HFFc6 (cell line): ENCODE measurements around the gene SUOX. TPM values are rescaled to one million over a fixed set of nuclear protein-coding genes. Genes with fewer than 3 reads are reported as not detected.

Experiments
- DNase-seq: peaks from one replicate; pipeline ENCODE4 v3.0.0-alpha.2; 2018
- H3K27ac Mint-ChIP-seq: 2 replicates; pipeline ENCODE4 v1.8.0; 2020; ENCODE audit warnings: mild to moderate bottlenecking, mixed read lengths
- H3K27me3 Mint-ChIP-seq: 2 replicates; pipeline ENCODE4 v1.8.0; 2021; ENCODE audit warnings: mild to moderate bottlenecking, moderate library complexity, mixed read lengths; ENCODE audit not compliant: insufficient read depth
- H3K36me3 Mint-ChIP-seq: 2 replicates; pipeline ENCODE4 v1.8.0; 2021; ENCODE audit warnings: low read depth, mixed read lengths
- H3K4me1 Mint-ChIP-seq: 2 replicates; pipeline ENCODE4 v1.8.0; 2020; ENCODE audit warnings: low read depth, mixed read lengths
- H3K4me3 Mint-ChIP-seq: 2 replicates; pipeline ENCODE4 v1.8.0; 2020; ENCODE audit warnings: mild to moderate bottlenecking, moderate library complexity, mixed read lengths
- H3K9me3 Mint-ChIP-seq: 2 replicates; pipeline ENCODE4 v1.8.0; 2020; ENCODE audit warnings: mild to moderate bottlenecking, mixed read lengths
- long read RNA-seq: library from polyadenylated mRNA; unstranded; transcript quantifications from one replicate; pipeline ENCODE4 v2.0.0, GENCODE V29; 2019
- total RNA-seq, 6 experiments: library from RNA; stranded (reverse); fragmentation: NEBNext Ultra II Directional; extraction: Animal tissue kit (Norgen Biotek cat#: 25700); gene quantifications; 2 replicates in 1 of 6; 3 replicates in 5 of 6; pipeline ENCODE4 v1.2.3, GENCODE V29; 2021
- TF ChIP-seq, protein P1 (sequence below): fragments of 200-600 bp; sonication (generic); IDR thresholded peaks from 2 replicates; pipeline ENCODE4 v1.5.0; 2021; ENCODE audit warnings: antibody characterized with exemption, mild to moderate bottlenecking

Gene SUOX
- 10 to 100 TPM; 15.2 to 19.4 (median 17.0) TPM for total RNA-seq
- long read RNA-seq, transcript SUOX-201 (5 exons, 2,364 nt): major isoform, 8 of 17 reads
- long read RNA-seq, partial matches to known transcripts: 2 of 17 reads
- long read RNA-seq, other reads (novel, unspliced or antisense): 4 of 17 reads

DNA sequence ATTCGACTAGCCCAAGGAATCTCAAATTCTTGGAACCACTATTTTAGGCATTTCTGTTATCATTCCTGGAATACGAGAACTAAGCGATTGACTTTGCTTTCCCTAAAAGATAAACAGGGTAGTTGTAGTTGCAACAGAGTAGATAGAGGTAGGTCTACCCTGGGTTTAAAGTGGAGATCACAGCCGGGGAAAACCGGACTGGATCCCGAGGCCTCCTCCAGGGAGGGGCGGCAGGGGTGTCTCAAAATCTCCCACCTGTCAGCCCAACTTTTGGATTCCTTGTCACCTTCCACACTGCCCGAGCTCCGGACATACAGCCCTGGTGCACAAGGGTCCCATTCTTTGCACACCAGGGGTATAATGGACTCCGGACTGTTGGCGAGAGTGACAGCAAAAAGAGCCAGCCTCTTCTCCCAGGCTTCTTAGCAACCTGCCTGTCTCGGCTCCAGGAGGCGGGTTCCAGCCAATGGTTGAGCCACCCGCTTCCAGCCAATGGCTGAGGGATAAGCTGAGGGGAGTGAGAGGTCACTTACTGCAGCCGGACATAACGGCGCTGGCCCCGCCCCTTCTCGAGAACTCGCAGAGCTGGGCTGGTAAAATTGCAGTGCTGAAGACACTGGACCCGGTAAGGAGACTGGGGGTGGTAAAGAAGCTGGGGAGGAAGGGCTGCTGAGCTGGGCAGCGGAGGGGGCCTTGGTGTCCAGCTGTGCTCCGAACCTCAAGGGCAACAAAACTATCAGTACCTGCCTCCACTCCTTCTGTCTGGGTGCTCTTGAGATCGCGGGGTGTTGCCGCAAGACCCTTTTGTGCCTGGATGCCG, at the start of gene SUOX:
Gene SUOX, plus strand, starts transcription at position 562 of the 820 bp plus-strand sequence. CDS start 4,946 bp downstream, outside the sequence.
- Mint-ChIP-seq H3K9me3 (no peaks in the 10 kb centered on the region), H3K4me1 (peaks cover 18% of the 10 kb centered on the region), H3K27ac (peak within 1 kb of the TSS; percentile 77), H3K36me3 (peaks cover 10% of the 10 kb centered on the region), H3K27me3 (no peaks in the 10 kb centered on the region), H3K4me3 (peak within 1 kb of the TSS; percentile 100)
- TF ChIP-seq, protein P1, sequence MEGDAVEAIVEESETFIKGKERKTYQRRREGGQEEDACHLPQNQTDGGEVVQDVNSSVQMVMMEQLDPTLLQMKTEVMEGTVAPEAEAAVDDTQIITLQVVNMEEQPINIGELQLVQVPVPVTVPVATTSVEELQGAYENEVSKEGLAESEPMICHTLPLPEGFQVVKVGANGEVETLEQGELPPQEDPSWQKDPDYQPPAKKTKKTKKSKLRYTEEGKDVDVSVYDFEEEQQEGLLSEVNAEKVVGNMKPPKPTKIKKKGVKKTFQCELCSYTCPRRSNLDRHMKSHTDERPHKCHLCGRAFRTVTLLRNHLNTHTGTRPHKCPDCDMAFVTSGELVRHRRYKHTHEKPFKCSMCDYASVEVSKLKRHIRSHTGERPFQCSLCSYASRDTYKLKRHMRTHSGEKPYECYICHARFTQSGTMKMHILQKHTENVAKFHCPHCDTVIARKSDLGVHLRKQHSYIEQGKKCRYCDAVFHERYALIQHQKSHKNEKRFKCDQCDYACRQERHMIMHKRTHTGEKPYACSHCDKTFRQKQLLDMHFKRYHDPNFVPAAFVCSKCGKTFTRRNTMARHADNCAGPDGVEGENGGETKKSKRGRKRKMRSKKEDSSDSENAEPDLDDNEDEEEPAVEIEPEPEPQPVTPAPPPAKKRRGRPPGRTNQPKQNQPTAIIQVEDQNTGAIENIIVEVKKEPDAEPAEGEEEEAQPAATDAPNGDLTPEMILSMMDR: no peak
- peak; percentile 98 for DNase-seq

DNA sequence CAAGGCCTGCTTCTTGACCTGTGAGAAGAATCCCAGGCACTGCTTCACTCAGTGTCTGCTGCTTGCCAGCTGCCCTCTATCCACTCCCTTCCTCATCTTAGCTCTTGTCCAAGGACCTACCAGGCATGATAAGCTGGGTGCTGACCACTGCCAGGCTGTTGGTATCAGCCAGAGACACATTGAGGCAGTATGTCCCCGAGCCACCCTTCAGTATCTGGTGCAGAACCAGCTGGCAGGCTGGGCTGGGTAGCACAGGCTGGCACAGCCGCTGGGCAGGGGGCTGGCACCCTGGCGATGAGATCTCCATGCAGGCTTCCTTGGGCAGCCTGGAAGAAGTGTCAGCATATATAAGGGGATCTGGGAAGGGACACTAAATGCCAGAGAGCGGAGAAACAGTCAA, 41.7 kb upstream of the SUOX start:
- DNase-seq: no peak
- 0 out of 2 replicates have a peak overlapping the region, but pooled peaks have one; percentile 50 for H3K27ac Mint-ChIP-seq
- TF ChIP-seq, protein P1: no peak
- peaks cover 12% of the 10 kb centered on the region for H3K4me1 Mint-ChIP-seq
- H3K36me3 Mint-ChIP-seq: peaks cover 10% of the 10 kb centered on the region
- no peaks in the 10 kb centered on the region for H3K9me3 Mint-ChIP-seq
- H3K4me3 Mint-ChIP-seq: no peak overlapping the region
- H3K27me3 Mint-ChIP-seq: peaks cover 1% of the 10 kb centered on the region; the same call in 1 of the 2 replicates

DNA sequence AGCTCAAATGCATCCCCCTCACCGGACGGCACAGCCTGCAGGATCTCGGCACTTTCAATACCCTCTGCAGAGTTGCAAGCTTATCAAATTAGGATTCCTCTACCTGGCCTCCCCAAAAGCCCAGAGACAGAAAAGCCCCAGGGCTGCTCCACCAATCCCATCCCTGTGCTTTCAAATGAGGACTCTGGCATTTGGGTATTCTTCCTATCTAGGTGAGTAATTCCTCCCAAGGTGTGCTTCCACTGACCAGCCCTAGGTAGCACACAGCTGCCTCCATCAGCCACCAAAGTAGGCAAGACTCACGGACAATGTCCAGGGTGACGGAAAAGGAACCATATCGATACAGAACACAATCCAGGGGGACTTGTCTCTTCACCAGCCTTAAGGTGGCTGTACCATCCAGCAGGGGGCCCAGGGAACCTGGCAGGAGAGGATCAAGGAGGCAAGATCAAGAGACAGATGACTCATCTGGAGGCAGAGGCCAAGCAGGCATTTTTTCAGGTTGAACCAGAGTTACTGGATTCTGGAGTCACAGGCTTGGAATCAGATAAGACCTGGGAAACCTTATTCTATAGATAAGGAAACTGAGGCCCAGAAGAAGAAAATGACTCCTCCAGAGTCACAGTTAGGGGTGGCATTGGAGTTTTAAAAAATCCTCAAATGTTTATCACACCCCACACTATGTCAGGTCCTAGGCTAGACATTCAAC, 41.1 kb upstream of the SUOX start:
- peaks cover 12% of the 10 kb centered on the region for H3K4me1 Mint-ChIP-seq
- H3K27ac Mint-ChIP-seq: peak overlapping the region; percentile 43
- H3K9me3 Mint-ChIP-seq: no peaks in the 10 kb centered on the region
- H3K27me3 Mint-ChIP-seq: peaks cover 1% of the 10 kb centered on the region; the same call in 1 of the 2 replicates
- H3K4me3 Mint-ChIP-seq: no peak overlapping the region
- H3K36me3 Mint-ChIP-seq: peaks cover 10% of the 10 kb centered on the region
- peak; percentile 77 for DNase-seq
- TF ChIP-seq, protein P1: peak; percentile 78

DNA sequence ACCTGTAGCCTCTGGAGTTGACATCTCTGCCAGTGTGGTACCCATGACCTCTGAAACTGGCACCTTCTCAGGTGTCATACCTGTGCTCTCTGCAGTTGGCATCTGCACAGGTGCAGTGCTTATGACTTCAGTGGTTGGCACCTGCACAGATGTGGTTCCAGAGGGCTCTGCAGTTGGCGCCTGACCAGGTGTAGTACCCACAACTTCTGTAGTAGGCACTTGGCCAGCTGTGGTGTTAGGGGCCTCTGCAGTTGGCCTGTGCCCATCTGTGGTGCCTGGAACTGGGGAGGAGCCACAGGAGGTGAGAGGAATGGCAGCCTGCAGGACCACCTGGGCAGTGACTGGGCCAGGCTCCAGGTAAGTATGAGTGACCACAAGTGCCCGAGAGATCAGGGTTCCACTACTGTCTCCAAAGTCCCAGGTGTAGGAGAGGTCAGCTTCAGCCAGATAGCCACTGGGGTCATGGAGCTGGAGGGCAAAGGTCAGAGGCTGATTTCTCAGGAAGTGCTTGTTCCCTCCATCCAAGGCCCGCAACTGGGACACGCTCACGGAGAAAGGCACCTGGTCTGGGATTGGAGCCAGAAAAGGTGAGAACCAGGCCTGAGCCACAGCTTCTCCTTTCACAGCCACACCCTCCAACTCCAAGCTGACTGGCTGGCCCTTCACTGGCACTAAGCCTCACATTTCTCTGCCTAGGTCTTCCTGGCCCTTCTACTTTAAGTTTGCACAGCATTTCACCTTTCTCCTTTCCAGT, 39.8 kb upstream of the SUOX start:
- H3K9me3 Mint-ChIP-seq: no peaks in the 10 kb centered on the region
- H3K4me1 Mint-ChIP-seq: peaks cover 12% of the 10 kb centered on the region
- peaks cover 1% of the 10 kb centered on the region for H3K27me3 Mint-ChIP-seq
- no peak overlapping the region for H3K4me3 Mint-ChIP-seq
- no peak for DNase-seq
- H3K27ac Mint-ChIP-seq: no peak overlapping the region
- TF ChIP-seq, protein P1: no peak
- H3K36me3 Mint-ChIP-seq: no peaks in the 10 kb centered on the region; the same call in 1 of the 2 replicates

DNA sequence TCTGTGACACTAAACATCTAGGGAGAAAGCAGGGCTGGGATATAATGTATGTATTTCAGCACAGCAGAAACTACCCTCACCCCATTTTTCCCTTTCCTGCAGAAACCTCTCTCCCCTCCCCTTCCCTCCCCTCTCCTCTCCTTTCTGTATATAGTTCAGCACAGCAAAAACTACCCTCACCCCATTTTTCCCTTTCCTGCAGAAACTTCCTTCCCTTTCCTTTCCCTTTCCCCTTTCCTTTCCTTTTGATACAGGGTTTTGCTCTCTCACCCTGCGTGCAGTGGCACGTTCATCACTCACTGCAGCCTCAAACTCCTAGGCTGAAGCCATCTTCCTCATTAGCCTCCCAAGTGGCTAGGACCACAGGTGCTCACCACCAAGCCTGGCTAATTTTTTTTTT, 33.3 kb upstream of the SUOX start:
- no peaks in the 10 kb centered on the region for H3K36me3 Mint-ChIP-seq
- no peak overlapping the region for H3K4me3 Mint-ChIP-seq
- TF ChIP-seq, protein P1: no peak
- DNase-seq: no peak
- no peaks in the 10 kb centered on the region; the same call in none of the 2 replicates for H3K27me3 Mint-ChIP-seq
- H3K9me3 Mint-ChIP-seq: no peaks in the 10 kb centered on the region
- peaks cover 31% of the 10 kb centered on the region for H3K4me1 Mint-ChIP-seq
- H3K27ac Mint-ChIP-seq: no peak overlapping the region
